Stomach smooth muscle (tissue), 2 donors: ENCODE data around the gene AJM1.
"Not testable (repeated sequence)": the region's sequence is repeated elsewhere in the genome, so short reads cannot be mapped to it uniquely, and the experiment has no call there.

Experiments
- H3K27ac ChIP-seq: one replicate; pipeline ENCODE4 v1.7.0; 2013; ENCODE audit warnings: mild to moderate bottlenecking, low read length, inconsistent platforms
- H3K27me3 ChIP-seq, 2 donors: one replicate each; pipeline ENCODE4 v1.7.0; 2013; ENCODE audit warnings: low read length in 2 of 2; ENCODE audit not compliant: insufficient read depth in 2 of 2, control insufficient read depth in 1 of 2
- H3K36me3 ChIP-seq, 2 donors: one replicate each; pipeline ENCODE4 v1.7.0; 2013; ENCODE audit warnings: low read length in 2 of 2; ENCODE audit not compliant: control insufficient read depth in 2 of 2, insufficient read depth in 2 of 2
- H3K4me1 ChIP-seq: one replicate; pipeline ENCODE4 v1.7.0; 2013; ENCODE audit warnings: low read length; ENCODE audit not compliant: control insufficient read depth, insufficient read depth
- H3K4me3 ChIP-seq, 2 donors: one replicate each; pipeline ENCODE4 v1.7.0; 2013; ENCODE audit warnings: low read length in 2 of 2
- H3K9ac ChIP-seq, 2 donors: one replicate each; pipeline ENCODE4 v1.7.0; 2013; ENCODE audit warnings: low read length in 2 of 2, mild to moderate bottlenecking in 1 of 2
- H3K9me3 ChIP-seq, 2 donors: one replicate each; pipeline ENCODE4 v1.7.0; 2013; ENCODE audit warnings: low read length in 2 of 2; ENCODE audit not compliant: control insufficient read depth in 2 of 2
- donor health status: healthy.
- donor health status: Pancreatic carcinoma.

The AJM1 gene

DNA sequence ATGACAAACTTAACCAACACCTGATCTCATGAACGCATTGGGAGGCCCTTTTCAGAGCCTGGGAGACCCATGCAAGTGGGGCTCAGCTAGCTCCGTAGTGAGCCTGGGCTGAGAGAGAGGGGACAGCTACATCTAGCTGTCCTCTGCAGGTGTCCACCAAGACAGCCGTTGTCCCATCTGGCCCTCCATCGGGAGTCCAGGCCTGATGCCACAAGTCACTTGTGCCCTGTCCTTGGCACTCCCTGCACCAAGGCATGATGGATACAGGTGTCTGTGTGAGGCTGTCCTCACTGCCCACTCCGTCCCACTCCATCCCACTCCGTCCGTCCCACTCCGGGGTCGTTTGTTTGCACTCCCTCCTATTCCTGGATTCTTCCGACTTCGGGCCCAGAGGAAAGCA lies 26.4 kb downstream of the AJM1 start:
- Histone ChIP-seq H3K36me3 (peaks cover 3% of the 10 kb centered on the region in 2 donors), H3K9ac (no peak overlapping the region), H3K4me3 (no peak overlapping the region), H3K9me3 (no peaks in the 10 kb centered on the region), H3K27me3 (no peaks in the 10 kb centered on the region), H3K4me1 (peaks cover 14% of the 10 kb centered on the region), H3K27ac (no peak overlapping the region)

DNA sequence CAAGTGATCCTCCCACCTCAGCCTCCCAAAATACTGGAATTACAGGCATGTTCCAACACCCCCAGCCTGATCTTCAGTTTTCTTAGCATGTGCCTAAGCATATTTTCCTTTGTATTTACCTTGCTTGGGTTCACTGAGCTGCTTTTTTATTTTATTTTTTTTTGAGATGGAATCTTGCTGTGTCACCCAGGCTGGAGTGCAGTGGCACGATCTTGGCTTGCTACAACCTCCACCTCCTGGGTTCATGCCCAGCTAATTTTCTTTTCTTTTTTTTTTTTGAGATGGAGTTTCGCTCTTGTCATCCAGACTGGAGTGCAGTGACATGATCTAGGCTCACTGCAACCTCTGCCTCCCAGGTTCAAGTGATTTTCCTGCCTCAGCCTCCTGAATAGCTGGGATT lies 27.3 kb downstream of the AJM1 start:
- not testable (repeated sequence) for H3K27me3 ChIP-seq, H3K4me1 ChIP-seq, H3K9me3 ChIP-seq, H3K27ac ChIP-seq, H3K36me3 ChIP-seq, H3K9ac ChIP-seq, H3K4me3 ChIP-seq

DNA sequence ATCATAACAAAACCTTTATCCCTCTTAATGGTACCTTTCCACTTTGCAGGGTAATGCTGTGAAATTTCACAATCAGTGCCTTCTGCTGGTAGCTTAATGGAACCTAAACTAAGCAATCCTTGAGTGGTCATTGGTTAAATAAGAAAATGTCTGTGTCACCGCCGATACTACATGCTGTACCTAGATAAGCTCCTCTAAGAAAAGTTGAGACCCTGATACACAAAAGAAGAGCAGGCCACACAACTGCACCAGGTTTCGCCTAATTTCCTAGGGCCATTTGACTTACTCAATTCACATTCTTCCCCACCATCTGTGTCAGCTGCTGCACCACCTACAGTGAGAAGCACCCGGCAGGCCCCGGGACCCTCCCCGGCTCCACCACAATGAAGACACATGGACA lies 32.9 kb downstream of the AJM1 start:
- no peaks in the 10 kb centered on the region for H3K9me3 ChIP-seq
- H3K4me3 ChIP-seq: no peak overlapping the region
- no peak overlapping the region for H3K9ac ChIP-seq
- H3K27ac ChIP-seq: no peak overlapping the region
- no peaks in the 10 kb centered on the region for H3K4me1 ChIP-seq
- no peaks in the 10 kb centered on the region for H3K27me3 ChIP-seq
- no peaks in the 10 kb centered on the region for H3K36me3 ChIP-seq

DNA sequence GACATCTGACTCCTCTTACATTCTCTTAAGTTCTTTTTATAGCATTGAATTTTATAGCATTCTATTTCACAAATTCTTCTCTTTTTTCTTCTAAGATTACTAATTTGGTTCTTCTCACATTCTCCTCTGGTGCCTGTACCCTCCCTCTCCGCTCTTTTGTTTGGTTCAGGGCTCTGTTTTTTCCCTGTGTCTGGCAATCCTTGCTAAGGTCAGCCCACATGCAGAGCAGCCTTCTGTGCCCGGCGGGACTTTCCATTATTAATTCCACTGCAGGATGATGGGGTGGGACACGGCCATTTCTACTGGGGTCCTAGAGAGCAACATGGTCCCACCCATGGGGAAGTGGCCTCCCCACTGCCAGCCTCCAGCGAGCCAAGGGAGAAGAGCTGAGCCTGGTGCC lies 34.2 kb downstream of the AJM1 start:
- Histone ChIP-seq H3K9me3 (no peaks in the 10 kb centered on the region), H3K27me3 (no peaks in the 10 kb centered on the region), H3K27ac (no peak overlapping the region), H3K36me3 (no peaks in the 10 kb centered on the region), H3K4me3 (no peak overlapping the region), H3K9ac (no peak overlapping the region), H3K4me1 (peaks cover 1% of the 10 kb centered on the region)

DNA sequence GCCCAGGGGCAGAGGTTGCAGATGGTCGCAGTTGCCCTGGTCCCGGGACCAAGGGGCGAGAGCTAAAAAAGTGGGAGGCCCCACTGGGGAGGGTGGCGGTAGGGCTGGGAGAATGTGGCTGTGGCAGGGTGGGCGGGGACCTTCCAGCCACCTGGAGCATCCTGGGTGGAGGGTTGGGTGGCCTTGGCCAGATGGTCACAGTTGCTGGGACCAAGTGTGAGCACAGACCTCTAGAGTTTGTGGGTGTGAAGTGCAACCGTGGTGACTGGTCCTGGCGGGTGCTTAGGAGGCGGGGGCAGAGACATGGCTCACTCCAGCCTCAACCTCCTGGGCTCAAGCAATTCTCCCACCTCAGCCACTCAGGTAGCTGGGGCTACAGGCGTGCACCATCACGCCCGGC lies 38.4 kb downstream of the AJM1 start:
- Histone ChIP-seq H3K27me3 (no peaks in the 10 kb centered on the region), H3K9ac (no peak overlapping the region), H3K4me3 (no peak overlapping the region), H3K9me3 (no peaks in the 10 kb centered on the region), H3K27ac (no peak overlapping the region), H3K36me3 (no peaks in the 10 kb centered on the region), H3K4me1 (peaks cover 19% of the 10 kb centered on the region)

DNA sequence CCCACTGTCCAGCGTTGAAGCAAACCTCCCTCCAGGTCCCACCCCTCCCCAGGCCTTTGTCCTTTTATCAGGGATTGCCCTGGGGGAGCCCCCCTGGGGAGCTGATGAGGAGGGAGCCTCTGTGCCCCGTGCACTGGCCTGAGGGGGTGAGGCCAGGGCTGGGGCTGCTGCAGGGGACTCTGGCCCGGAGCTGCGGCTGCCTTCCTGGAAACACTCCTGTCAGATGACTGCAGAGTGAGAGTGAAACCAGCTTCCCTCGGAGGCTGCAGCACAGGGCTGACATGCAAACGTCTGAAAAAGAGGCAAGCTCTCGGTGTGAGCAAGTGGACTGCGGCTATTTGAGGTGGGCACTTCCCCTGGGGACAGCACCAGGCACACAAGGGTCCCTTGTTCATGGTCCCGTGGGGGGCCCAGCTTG lies 39.4 kb downstream of the AJM1 start:
- Histone ChIP-seq H3K27ac (peak overlapping the region; percentile 18), H3K9ac (peak overlapping the region in 1 of 2 donors; percentile 36), H3K4me3 (peak overlapping the region in 1 of 2 donors; percentile 44), H3K9me3 (no peaks in the 10 kb centered on the region), H3K4me1 (peaks cover 24% of the 10 kb centered on the region), H3K36me3 (no peaks in the 10 kb centered on the region), H3K27me3 (no peaks in the 10 kb centered on the region)

DNA sequence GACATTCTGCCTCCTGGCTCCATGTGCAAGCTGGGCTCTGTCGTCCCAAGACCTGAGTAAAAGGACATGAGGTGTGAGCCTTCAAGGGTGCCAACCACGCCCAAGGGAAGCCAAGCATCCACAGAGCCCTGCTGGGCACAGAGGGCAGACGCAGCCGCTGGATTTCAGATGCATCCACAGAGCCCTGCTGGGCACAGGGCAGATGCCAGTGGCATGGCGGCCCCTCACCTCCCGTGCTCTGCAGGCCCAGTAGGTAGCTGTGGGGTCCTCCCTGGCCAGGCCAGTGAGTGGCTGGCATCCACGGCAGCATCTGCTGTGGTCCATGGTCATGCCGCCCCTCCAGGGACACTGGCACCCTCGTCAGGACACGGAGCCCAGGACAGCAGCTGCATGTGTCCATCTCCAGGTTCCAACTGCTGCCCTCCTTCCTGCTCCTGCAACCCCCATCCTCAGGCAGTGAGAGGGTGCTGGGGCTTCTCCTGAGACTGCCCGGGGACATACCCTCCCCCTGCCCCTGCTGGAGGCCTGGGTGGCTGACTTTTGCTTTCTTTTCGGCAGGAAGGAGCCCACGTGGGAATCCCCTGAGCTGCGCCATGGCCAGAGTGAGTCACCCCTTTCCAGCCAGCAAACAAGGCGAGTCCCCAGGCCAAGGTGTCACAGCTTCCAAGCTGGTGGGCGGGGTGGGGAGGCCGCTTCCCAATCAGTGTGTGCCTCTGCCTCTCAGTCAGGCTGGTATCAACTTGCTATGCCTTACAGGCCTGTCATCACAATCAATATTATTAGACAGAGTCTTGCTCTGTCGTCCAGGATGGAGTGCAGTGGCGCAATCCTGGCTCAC lies 40.0 kb downstream of the AJM1 start:
- no peaks in the 10 kb centered on the region for H3K27me3 ChIP-seq
- H3K27ac ChIP-seq: peak overlapping the region; percentile 18
- peak overlapping the region in 1 of 2 donors; percentile 36 for H3K9ac ChIP-seq
- H3K9me3 ChIP-seq: no peaks in the 10 kb centered on the region
- H3K36me3 ChIP-seq: no peaks in the 10 kb centered on the region
- H3K4me3 ChIP-seq: peak overlapping the region in 1 of 2 donors; percentile 44
- peaks cover 30% of the 10 kb centered on the region for H3K4me1 ChIP-seq

DNA sequence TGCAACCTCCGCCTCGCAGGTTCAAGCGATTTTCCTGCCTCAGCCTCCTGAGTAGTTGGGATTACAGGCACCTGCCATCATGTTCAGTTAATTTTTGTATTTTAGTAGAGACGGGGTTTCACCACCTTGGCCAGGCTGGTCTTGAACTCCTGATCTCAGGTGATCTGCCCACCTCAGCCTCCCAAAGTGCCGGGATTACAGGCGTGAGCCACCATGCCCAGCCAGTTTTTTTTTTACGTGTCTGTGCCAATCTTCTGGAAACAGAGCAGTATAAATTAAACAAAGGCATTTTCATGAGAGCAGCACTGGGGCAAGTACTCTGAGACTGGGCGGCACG lies 40.6 kb downstream of the AJM1 start:
- not testable (repeated sequence) for H3K27me3 ChIP-seq, H3K27ac ChIP-seq, H3K9ac ChIP-seq, H3K9me3 ChIP-seq, H3K4me3 ChIP-seq, H3K36me3 ChIP-seq
- H3K4me1 ChIP-seq: peaks cover 31% of the 10 kb centered on the region

DNA sequence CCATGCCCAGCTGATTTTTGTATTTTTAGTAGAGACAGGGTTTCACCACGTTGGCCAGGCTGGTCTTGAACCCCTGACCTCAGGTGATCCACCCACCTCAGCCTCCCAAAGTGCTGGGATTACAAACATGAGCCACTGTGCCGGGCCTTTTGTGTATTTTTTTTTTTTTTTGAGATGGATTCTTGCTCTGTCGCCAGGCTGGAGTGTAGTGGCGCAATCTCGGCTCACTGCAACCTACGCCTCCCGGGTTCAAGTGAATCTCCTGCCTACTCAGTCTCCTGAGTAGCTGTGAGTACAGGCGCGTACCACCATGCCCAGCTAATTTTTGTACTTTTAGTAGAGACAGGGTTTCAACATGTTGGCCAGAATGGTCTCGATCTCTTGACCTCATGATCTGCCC lies 41.4 kb downstream of the AJM1 start:
- H3K27ac ChIP-seq, H3K9ac ChIP-seq, H3K36me3 ChIP-seq, H3K9me3 ChIP-seq, H3K27me3 ChIP-seq, H3K4me3 ChIP-seq: not testable (repeated sequence)
- H3K4me1 ChIP-seq: peaks cover 34% of the 10 kb centered on the region

DNA sequence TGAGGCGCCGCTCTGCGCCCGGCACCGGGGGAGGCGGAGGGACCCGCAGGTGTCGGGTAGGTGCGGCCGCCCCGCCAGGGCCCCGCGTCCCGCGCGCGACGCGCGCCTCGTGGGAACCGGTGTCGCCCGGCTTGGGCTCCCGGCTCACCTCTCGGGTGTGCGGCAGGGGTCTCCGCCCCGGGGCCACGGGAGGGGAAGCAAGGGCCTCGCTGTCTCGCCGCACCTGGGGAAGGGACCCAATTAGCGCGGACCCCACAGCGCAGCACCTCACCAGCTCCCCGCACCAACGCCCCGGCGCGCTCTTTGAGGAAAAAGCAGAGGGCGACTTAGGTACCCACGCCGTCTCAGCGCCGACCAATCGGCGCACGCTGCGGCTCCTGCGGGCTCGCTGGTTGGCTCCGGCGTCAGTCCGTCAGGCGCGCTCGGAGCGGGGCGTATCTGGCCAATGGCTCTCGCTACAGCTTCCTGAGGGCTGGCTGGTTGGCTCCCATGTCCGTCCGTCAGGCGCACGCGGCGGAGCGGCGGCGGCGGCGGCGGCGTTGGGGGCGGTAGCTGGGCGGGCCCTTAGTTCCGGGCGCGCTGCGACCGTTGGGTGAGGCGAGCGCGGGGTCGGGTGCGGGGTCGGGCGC lies 43.8 kb downstream of the AJM1 start, which contains the start of gene TRAF2:
TSS of gene TRAF2 (plus strand) at position 567 of the 629 bp plus-strand sequence. CDS start 12,225 bp downstream, outside the sequence.
- Histone ChIP-seq H3K36me3 (peaks cover 0 to 7% of the 10 kb centered on the region in 2 donors), H3K27ac (peak within 1 kb of the TSS; percentile 41), H3K27me3 (no peaks in the 10 kb centered on the region), H3K4me1 (peaks cover 34% of the 10 kb centered on the region), H3K9me3 (no peaks in the 10 kb centered on the region), H3K4me3 (peak within 1 kb of the TSS; percentile 69 to 80), H3K9ac (peak within 1 kb of the TSS; percentile 71 to 74)
